ENCODE data around the gene CEMP1.

Gene CEMP1

DNA sequence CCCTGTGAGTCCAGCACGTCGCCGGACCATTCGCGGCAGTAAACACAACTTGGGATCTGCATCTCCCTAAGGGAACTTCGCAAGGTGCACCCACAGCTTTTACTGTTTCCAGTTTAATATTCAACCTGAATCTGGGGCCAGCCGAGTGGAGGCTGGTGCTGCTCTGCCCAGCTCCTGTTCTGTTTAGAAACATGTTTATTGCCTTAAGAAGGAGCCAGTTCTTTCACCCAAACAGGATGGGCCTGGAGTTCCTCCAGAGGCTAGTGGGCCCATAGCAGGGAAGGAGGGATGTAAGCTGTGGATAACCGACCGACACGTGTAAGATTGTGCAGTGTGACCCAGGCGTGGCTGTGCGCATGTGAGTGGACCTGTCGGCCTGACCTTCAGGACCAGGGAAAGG is 38.9 kb downstream of the CEMP1 start:
- no peak for DNase-seq (ENCODE audit: low read depth)
- TF ChIP-seq, protein P1, sequence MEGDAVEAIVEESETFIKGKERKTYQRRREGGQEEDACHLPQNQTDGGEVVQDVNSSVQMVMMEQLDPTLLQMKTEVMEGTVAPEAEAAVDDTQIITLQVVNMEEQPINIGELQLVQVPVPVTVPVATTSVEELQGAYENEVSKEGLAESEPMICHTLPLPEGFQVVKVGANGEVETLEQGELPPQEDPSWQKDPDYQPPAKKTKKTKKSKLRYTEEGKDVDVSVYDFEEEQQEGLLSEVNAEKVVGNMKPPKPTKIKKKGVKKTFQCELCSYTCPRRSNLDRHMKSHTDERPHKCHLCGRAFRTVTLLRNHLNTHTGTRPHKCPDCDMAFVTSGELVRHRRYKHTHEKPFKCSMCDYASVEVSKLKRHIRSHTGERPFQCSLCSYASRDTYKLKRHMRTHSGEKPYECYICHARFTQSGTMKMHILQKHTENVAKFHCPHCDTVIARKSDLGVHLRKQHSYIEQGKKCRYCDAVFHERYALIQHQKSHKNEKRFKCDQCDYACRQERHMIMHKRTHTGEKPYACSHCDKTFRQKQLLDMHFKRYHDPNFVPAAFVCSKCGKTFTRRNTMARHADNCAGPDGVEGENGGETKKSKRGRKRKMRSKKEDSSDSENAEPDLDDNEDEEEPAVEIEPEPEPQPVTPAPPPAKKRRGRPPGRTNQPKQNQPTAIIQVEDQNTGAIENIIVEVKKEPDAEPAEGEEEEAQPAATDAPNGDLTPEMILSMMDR (conservative IDR thresholded peaks at IDR 0.05; ENCODE audit: low read depth, low read length): no peak
- no peak overlapping the region for H3K4me3 ChIP-seq (ENCODE audit: low read length)

DNA sequence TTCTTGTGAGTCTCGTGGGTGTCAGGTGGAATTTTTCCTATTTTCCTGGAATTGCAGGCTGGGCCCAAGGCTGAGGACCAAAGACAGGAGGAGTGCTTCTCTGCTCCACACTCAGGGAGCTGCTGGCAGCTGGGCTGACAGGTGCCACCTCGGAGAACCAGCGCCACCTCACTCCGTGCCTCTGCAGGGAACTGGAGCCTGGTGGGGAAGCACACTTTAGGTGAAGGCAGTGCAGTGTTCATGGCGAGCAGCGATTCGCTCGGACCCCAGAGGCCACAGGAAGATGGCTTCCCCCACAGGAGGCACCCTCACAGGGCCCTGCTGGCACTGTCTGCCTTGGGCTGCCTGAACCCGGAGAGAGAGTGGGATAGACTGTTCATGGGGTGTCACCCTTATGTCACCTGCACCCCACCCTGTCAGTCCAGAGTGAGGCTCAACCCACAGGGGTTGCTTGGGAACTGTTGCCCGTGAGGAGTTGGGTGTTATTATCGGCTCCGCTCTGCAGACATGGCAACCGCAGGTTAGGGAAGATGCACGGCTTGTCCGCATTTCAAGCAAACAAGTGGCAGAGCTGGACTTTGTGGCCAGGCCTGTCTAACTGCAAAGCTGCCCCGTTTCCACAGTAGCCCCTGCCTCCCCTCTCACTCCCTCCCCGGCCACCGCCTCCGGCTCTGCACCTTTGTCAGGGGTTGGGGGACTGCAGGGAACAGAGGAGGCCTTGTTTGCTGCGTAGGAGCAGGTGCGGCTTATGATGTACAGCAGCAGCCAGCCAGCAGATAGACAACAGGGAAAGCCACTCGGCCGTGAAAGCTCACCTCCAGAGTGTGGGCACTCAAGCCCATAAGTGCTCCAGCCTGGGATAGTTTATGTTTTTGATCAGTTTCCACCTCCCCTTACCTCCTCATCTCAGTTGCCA is 40.8 kb downstream of the CEMP1 start:
- H3K4me3 ChIP-seq (ENCODE audit: low read length): no peak overlapping the region
- no peak for DNase-seq (ENCODE audit: low read depth)
- TF ChIP-seq, protein P1 (conservative IDR thresholded peaks at IDR 0.05; ENCODE audit: low read depth, low read length): no peak

DNA sequence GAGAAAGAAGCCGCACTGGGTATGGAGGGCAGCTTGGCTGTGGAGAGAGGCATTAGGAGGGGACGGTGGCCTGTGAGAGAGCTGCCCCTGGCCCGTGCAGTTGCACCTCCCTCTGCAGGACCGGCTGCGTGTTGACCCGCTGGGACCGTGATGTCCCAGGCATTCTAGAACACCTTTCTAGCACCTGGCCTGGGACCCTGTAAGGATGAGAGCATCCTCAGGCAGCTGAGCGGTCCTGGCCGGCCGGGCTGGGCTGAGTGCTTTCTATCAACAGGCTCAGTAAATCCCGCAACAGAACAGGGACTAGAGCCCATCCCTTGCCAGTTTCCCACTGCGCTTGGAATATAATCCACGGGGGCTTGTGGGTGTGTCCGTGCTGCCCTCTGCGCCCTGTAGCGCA is 41.6 kb downstream of the CEMP1 start:
- TF ChIP-seq, protein P1 (conservative IDR thresholded peaks at IDR 0.05; ENCODE audit: low read depth, low read length): no peak
- no peak for DNase-seq (ENCODE audit: low read depth)
- no peak overlapping the region for H3K4me3 ChIP-seq (ENCODE audit: low read length)

DNA sequence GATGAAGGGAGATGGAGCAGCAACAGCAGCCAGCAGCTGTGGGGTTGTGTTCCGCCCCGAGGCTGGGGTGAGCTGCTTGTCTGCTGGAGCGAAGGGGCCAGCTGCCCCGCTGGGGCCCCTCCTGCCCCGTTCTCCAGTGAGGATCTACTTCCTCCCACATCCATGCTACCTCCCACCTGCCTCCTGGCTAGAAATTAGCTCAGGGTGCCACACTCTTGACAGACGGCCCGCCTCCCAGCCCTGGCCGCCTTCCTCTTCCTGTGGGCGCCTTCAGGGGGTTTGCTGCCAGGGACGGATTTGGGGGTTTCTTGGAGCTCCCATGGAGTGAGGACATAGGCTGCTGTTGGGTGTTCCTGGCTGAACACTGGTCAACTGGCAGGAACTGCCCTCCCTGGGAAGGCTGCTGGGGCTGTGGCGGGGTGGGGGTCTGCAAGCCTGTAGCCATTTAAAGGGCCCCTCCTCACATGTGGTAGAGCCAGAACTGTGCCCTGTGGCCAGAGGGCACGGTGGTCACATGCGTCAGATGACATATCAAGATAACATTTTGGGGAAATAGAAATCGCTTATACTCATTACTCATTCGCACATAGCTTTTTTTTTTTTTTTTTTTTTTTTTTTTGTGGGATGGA is 43.2 kb downstream of the CEMP1 start:
- DNase-seq (ENCODE audit: low read depth): no peak
- TF ChIP-seq, protein P1 (conservative IDR thresholded peaks at IDR 0.05; ENCODE audit: low read depth, low read length): no peak
- H3K4me3 ChIP-seq (ENCODE audit: low read length): no peak overlapping the region

DNA sequence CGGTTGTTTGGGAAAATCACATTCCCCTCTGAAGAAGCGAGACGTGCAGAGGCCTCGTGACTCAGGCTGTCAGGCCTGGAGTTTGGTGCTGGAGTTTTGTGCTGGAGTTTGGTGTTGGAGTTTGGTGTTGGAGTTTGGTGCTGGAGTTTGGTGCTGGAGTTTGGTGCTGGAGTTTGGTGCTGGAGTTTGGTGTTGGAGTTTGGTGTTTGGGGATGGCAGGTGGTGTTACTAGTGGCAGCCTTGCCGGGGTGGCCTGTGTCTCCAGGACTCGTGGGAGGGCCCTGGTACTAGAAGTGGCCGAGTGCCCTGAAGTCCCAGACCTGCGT is 43.7 kb downstream of the CEMP1 start:
- H3K4me3 ChIP-seq (ENCODE audit: low read length): no peak overlapping the region
- no peak for DNase-seq (ENCODE audit: low read depth)
- TF ChIP-seq, protein P1 (conservative IDR thresholded peaks at IDR 0.05; ENCODE audit: low read depth, low read length): no peak

DNA sequence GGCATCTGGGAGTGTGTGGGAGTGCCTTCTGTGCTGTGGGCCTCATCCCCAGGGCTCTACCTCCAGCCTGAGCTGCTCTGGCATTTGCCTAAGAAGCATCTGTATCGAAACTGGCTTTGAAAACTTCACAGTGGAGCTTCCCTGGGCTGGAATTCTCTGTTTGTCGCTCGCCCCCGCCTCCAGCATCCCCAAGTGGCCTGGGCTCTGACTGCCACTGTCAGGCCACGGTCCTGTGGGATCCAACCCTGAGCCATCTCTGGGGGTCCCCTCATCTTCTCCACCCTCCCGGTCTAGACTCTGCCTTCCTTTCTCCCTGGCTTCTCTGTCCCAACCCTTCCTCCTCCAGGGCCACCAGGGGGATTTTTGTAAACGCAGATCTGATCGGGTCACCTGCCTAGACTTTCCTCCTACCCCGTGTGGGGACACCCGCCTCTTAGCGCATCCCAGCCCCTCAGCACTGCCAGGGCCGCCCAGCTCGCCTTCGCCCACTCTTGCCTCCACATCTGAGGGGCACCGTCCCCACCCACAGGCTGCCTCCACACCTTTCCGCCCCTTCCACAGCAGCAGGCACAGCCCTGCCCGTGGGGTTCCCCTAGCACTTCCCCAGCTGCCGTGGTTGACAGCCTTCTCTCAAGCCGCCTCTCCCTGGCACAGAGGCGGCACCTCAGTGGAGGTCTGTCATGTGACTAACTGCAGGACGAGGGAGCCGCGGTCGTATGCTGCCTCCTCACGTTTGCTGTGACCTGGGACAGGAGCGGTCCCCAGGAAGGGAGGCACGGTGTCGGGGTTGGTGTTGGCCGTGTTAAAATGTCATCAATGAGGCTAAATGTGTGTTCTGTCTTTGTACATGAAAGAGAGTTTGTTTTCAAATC is 44.3 kb downstream of the CEMP1 start:
- no peak overlapping the region for H3K4me3 ChIP-seq (ENCODE audit: low read length)
- TF ChIP-seq, protein P1 (conservative IDR thresholded peaks at IDR 0.05; ENCODE audit: low read depth, low read length): peak; percentile 38
- DNase-seq (ENCODE audit: low read depth): no peak
